SK-N-SH (cell line): ENCODE results near the gene EIF5A.

Source experiments
- TEAD4 ChIP-seq: IDR thresholded peaks from 2 replicates; pipeline ENCODE4 v1.4.0; 2012; ENCODE audit warnings: mild to moderate bottlenecking, borderline replicate concordance; ENCODE audit not compliant: insufficient read depth
- TF ChIP-seq, protein P1 (sequence below): fragments of 200-600 bp; sonication (generic); IDR thresholded peaks from 2 replicates; pipeline ENCODE4 v1.6.1; 2017; ENCODE audit warnings: antibody characterized with exemption, mild to moderate bottlenecking, moderate library complexity
- TF ChIP-seq, protein P2 (sequence below): fragments of 150-350 bp; IDR thresholded peaks from 2 replicates; pipeline ENCODE4 v1.6.1; 2017; ENCODE audit warnings: antibody characterized with exemption, low read length, low read depth, borderline replicate concordance

DNA sequence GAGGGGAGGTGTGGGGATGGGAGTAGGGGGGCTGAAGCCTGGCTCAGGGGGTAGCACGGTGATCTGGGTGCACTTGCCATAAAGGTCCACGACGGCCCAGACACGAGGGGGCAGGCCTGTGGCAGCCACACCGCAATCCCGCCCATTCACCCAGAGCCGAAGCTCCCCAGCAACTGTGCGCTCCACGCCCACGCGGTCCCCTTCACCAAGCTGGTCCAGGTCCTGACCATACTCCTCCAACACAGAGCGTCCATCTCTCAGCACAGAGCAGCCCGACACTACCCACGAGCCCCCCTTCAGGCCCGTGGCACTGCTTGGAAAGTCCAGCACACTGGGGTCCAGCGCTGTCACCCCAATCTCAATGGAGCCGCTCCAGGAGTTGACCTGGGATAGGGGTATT is 20.1 kb downstream of the EIF5A start:
- no peak for TF ChIP-seq TEAD4
- TF ChIP-seq, protein P1, sequence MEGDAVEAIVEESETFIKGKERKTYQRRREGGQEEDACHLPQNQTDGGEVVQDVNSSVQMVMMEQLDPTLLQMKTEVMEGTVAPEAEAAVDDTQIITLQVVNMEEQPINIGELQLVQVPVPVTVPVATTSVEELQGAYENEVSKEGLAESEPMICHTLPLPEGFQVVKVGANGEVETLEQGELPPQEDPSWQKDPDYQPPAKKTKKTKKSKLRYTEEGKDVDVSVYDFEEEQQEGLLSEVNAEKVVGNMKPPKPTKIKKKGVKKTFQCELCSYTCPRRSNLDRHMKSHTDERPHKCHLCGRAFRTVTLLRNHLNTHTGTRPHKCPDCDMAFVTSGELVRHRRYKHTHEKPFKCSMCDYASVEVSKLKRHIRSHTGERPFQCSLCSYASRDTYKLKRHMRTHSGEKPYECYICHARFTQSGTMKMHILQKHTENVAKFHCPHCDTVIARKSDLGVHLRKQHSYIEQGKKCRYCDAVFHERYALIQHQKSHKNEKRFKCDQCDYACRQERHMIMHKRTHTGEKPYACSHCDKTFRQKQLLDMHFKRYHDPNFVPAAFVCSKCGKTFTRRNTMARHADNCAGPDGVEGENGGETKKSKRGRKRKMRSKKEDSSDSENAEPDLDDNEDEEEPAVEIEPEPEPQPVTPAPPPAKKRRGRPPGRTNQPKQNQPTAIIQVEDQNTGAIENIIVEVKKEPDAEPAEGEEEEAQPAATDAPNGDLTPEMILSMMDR, result no peak
- TF ChIP-seq, protein P2, sequence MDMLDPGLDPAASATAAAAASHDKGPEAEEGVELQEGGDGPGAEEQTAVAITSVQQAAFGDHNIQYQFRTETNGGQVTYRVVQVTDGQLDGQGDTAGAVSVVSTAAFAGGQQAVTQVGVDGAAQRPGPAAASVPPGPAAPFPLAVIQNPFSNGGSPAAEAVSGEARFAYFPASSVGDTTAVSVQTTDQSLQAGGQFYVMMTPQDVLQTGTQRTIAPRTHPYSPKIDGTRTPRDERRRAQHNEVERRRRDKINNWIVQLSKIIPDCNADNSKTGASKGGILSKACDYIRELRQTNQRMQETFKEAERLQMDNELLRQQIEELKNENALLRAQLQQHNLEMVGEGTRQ, result no peak
